ENCODE data around the gene IL10RB. TPM values are rescaled to one million over a fixed set of nuclear protein-coding genes. Genes with fewer than 3 reads are reported as not detected.
A peak's percentile ranks its signal among the peaks of the same experiment; 100 is the strongest.
"Not testable (repeated sequence)": the region's sequence is repeated elsewhere in the genome, so short reads cannot be mapped to it uniquely, and the experiment has no call there.

Gene IL10RB
- total RNA-seq, 1 experiment from 2014 or later: 102 TPM

DNA sequence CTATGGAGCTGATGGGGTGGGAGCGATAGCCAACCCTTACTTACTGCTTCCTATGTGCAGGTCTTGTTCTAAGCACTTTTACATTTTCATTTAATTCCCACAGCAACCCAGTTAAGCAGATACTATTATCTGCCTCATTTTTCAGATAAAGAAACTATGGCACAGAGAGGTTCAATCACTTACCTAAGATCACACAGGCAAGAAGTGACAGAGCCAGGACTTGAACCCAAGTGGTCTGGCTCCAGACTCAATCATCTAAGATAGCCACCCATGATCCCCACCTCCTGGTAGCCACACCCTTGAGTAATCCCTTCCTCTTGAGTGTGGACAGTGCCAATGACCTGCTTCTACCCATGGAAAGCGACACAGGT, 35.5 kb downstream of the IL10RB start:
- DNase-seq (ENCODE audit: low read depth): no peak

DNA sequence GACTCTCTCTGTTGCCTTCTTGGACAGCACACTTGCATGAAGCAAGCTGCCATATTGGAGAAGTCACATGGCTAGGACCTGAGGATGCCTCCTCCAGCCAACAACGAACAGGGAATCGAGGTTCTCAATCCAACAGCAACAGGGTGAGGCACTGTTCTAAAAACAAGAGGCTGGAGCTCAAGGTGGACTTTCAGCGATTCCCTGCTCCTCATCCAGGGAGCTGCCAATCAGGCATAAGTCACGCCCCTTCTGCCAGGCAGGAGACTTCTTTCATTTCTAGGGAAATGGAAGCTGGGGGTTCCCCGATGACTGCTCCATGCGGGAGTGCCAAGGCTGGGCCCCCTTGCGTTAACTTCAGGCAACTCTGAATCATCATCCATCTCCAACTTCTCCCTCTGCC, 35.9 kb downstream of the IL10RB start:
- DNase-seq (ENCODE audit: low read depth): no peak

DNA sequence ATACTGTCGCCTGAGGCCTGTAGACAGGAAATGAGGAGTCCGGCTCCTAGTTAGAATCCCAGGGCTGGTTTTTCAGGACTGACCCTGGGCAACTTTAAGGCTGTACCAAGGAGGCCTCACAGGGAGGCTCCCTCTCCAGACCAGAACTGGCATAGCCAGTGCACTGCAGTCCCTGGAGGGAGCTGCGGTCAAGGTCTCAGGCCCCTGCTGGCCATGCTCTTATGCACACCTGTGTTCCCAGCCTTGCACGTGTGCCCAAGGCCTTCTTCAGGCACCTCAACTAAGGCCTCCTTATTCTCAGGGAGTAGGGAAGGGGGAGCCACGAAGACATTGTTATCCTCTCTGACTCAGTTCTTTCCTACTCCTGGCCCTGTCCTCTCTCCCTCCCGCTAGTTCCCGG, 36.6 kb downstream of the IL10RB start:
- no peak for DNase-seq (ENCODE audit: low read depth)

DNA sequence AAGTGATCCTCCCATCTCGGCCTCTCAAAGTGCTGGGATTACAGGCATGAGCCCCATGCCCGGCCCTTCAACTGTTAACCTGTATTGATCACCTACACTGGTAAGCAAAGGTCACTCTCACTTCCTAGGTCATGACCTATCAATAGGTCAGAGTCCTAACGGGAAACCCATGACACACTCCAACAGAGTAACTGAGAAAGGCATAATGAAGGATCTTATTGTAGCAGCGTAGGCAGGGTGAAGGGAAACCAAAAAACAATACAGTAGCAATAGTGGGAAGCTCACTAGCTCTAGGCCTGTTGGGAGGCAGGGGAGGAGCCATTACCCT, 39.1 kb downstream of the IL10RB start:
- DNase-seq (ENCODE audit: low read depth): no peak

DNA sequence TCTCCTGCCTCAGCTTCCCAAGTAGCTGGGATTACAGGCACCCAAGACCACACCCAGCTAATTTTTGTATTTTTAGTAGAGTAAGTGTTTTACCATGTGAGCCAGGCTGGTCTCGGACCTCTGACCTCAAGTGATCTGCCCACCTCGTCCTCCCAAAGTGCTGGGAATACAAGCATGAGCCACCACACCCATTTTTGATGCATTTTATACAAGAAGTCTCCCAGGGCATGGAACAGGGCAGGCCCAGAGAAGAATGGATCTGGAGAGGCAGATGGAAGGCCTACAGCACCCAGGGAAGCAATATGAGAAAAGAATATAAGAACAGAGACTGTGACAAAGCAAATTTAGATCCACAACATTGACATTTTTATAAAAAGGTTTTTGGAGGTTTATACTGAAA, 39.8 kb downstream of the IL10RB start:
- no peak for DNase-seq (ENCODE audit: low read depth)

DNA sequence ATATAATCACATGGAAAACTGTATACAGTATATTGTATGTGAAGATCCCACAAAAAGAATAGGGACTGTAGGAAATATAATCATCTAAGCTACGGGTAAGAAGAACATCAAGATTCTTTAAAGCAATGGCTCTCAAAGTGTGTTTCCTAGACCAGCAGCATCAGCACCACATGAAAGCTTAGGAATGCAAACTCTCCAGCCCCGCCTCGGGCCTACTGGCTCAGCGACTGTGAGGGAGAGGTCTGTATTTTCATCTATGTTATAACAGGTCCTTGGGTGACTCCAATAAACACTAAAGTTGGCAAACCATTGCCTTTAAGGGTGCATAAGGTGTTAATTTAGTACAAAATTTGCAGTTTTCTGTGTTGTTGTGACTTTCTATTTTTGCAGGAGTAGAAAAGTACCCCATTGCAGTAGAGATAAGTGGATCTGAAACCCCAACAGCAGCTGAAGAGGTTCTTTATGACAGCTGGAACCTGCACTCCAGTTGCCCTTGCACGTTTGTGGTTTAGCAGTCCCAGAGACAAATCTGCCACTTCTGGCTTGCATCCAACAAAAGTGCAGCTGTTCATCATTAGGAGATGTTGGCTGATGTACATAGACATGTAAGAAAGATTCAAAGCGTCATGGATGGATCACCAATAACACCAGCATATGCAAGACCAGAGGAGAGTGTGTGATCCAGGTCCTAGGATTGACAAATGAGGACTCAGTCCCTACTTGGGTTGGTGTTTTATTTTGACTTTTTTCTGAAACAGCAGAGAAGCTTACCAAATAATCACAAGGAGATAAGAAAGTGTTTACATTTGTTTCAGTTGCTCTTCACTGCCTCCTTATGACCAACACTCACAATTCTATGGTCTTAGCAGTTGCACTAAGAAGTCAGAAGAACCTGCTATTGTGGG, 42.7 kb downstream of the IL10RB start:
- DNase-seq (ENCODE audit: low read depth): peak; percentile 35

DNA sequence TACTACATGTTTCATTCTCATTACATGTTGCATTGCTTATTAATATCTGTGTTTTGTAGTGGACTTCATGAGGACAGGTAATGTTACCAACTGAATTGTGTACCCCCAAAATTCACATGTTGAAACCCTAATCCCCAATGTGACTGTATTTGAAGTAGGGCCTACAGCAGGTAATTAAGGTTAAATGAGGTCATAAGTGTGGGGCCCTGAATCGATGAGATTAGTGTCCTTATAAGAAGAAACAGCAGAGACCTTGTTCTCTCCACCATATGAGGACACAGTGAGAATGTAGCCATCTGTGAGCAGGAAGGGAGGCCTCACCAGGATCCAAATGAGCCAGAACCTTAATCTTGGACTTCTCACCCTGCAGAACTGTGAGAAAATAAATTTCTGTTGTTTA, 43.6 kb downstream of the IL10RB start:
- no peak for DNase-seq (ENCODE audit: low read depth)

DNA sequence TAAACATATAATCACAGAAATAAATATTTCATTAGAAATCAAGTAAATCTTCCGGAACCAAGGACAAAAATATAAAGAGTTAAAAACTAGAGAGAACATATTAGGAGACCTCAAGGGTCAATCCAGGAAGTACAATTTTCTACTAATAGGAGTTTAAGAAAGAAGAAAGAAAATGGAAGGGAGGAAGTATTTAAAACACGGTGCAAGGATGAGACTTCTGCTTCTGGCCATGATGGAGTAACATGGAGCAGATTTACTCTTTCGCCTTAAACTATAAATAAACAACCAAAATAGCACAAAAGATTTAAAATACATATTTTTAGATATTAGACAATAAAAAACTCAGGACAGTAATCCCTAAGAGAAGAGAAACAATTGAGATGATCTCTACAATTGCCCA, 46.0 kb downstream of the IL10RB start:
- no peak for DNase-seq (ENCODE audit: low read depth)

DNA sequence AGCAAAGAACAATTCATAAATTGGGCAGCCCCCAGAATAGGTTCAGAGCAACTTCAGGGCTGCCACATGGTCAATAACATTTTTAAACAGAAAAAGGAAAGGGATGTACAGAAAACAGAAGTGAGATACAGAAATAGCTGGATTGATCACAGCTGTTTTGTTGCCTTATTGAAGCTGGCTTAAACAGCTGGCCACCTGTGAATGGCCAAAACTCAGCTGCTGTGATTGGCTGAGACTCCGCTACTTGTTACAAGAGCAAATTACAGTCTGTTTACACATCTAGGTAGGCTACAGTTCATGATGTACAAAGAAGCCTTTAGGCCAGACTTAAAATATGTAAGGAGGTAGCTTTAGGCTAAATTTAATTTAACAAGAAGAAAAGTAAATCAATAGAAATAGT, 47.0 kb downstream of the IL10RB start:
- DNase-seq (ENCODE audit: low read depth): no peak

DNA sequence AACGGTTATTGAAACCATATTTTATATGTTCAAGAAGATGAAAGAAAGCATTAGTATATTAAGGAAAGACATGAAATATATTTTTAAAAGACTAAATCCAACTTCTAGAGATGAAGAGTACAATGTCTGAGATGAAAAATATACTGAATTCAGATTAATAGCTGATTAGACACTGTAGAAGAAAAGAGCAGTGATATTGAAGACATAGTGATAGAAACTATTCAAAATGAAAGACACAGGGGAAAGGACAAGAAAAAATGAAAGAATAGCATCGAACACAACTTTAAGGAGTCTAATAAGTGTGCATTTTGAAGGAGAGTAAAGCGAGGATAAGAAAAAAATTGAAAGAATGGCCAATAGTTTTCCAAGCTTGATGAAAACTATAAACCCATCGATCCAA, 47.4 kb downstream of the IL10RB start:
- no peak for DNase-seq (ENCODE audit: low read depth)

DNA sequence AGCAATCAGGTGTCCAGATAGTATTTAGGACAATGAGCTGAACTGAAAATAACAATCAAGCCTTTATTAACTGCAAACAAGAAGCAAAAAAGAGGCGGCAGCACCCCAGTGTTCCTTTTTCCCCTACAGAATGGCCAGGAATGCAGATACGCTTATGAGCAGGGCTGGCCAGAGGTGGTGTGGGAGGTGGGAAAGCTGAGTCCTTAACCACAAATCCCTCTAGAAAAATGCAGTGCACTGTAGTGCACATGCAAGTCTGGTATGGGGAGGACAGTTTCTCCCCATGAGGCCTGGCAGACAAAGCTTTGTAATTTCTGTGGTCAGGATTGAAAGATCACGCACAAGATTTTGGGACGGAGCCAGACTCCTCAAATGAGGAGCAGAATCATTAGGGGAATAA, 47.9 kb downstream of the IL10RB start:
- DNase-seq (ENCODE audit: low read depth): peak; percentile 79

DNA sequence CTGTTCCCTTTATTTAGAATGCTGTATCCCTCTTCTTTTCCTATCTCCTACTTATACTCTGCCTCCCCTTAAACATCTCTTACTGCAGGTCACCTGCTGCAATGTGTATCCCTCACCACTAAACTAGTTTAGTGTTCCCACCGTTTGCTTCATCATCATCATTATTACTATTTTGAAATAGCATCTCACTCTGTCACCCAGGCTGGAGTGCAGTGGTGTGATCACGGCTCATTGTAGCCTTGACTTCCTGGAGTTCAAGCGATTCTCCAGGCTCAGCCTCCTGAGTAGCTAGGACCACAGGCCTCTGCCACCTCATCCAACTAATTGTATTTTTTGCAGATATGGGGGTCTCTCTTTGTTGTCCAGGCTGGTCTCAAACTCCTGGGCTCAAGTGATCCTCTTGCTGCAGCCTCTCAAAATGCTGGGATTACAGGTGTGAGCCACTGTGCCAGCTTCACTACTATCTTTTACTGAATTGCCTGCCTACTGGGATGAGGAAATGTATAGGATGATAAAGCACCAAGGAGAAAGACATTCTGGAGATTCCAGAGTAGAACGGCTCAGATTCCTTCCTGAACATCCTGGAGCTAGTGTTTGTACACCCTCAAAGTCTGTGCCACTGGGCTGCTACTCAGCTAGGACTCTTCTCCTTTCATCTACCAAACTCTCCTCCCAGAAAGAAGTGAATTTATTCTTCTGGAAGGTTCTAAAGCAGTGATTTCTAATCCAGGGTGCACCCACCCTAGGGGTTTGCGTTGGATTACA, 50.0 kb downstream of the IL10RB start:
- no peak for DNase-seq (ENCODE audit: low read depth)

DNA sequence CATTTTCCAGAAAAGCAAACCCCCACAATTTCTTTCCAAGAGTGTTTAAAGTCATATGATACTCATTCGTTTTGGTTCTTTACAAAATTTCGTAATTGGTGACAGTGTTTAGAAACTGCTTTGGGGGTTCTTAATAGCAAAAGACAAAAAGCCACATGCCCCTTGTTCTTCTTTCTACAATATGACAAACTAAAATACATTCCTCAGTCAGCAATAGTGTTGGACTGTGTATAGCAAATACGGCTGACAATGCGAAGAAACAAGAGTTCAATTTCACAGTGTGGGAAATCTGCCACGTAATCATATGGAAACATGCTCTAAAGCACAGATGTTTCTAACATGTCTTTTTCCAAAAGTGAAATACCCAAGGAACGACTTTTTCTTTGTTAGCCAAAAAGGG, 51.0 kb downstream of the IL10RB start:
- DNase-seq (ENCODE audit: low read depth): no peak

DNA sequence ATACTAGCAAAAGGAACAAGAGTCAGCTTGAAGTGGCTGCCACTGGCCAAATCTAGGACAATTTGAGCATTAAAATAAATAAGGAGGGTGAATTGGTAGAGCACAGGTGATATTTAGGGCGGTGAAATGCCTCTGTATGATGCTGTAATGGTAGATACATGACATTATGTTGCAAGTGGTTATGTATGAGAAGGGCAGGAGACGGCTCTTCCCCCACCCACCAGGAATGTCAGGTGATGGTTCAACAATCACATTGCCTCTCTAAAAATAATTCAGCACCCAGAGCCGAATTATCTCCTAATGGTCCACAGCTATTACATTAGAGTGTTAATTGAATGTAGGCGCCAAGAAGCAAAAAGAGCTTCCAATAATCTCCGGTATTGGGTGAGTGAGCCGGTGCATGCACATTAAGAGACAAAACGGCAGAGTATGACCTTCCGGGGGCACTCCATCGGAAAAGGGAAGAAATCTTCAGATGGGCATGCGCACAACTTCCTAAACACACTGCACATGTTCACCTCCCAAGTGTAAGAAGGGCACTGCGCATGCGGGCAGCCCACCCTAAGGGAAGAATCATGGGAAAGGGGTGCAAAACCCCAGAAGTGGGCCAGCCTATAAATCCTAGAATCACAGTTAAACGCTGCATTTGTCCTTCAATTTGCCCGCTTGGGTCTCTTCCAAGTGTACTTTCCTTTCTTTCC, 51.8 kb downstream of the IL10RB start:
- DNase-seq (ENCODE audit: low read depth): no peak

DNA sequence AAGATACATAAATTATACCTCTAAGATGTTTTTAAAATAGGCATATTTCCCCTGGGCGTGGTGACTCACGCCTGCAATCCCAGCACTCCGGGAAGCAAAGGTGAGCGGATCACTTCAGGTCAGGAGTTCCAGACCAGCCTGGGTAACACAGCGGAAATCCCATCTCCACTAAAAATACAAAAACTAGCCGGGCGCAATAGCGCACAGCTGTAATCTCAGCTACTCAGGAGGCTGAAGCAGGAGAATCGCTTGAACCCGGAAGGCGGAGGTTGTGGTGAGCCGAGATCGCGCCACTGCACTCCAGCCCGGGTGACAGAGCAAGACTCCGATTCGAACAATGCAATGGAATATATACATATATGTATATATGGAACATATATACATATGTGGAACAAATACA, 54.8 kb downstream of the IL10RB start:
- not testable (repeated sequence) for DNase-seq (ENCODE audit: low read depth)

DNA sequence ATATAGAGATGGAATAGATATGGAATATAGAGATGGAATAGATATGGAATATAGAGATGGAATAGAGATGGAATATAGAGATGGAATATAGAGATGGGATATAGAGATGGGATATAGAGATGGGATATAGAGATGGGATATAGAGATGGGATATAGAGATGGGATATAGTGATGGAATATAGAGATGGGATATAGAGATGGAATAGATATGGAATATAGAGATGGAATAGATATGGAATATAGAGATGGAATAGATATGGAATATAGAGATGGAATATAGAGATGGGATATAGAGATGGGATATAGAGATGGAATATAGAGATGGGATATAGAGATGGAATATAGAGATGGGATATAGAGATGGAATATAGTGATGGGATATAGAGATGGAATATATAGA, 57.4 kb downstream of the IL10RB start:
- DNase-seq (ENCODE audit: low read depth): not testable (repeated sequence)

DNA sequence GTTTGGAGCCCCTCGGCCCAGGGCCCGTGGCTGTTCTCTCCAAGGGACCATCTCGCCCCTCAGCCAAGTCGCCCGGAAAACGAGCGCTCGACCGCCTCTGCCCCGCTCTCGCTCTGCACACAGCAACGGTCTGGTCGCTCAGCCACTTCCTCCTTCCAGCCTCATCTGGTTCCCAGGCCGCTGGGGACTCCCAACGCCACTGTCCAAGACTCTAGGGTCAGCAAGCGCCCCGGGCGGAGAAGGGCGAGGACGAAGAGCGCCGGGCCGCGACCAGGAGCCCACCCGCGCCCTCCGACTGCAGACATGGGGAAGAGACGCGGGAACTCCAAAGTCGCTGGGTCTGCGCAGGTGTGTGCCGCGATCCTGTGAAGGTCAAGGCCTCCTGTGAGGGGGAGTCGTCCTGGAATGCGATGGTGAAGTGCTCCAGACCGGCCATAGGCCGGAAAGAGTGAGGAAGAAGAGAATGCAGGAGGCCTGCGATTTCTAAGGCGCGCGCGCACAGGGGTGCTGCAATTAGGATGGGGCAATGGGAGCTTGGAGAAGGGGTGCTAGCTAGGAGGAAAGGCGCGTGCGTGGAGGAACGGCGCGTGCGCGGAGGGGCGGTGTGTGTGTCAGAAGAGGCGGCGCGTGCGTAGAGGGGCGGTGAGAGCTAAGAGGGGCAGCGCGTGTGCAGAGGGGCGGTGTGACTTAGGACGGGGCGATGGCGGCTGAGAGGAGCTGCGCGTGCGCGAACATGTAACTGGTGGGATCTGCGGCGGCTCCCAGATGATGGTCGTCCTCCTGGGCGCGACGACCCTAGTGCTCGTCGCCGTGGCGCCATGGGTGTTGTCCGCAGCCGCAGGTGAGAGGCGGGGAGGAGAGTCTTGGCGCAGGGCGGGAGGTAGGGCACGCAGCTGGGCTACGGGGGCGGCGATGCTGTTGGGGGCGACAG, 58.4 kb downstream of the IL10RB start, which contains the start of gene IFNAR1:
Gene IFNAR1 (plus strand): TSS at position 680 of the 931 bp plus-strand sequence. CDS start 86 bp downstream, at position 766.
- DNase-seq (ENCODE audit: low read depth): peak; percentile 99

DNA sequence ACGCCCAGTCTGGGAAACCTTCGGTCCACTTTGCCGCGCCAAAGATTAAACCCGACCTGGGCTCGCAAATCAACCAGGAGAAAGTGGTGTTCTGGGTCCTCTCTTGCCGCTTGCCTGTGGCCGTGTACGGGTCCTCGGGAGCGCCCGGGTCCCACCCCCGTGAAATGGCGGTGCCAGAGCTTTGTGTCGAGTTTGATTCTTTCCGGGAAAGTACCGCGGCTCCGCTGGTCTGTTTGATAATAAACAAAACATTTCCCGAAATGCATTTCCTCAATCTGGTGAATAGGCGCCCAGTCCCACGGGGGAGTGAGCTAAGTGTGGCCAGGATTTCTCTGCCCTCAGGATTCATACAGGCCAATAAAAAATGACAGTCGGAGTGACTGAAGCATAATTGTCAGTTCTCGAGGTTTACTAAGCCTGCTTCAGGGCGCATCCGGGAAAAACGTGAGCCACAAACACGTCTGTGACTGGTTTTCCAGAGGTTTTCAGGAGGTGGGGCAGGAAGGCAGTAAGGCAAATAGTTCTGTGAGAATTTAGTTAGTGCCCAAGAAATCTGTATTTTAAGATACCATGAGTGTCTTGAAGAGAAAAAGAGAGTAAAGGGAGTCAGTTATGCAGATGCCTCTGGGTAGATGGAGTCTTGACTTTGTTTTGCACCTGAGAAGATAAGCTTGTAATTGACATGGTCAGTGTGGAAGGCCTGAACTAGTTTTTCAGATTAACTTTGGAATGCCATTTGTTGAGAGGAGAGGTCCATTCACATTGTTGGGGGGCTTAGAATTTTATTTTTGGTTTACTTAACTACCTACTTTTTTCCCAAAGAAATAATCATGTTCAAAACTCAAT, 59.3 kb downstream of the IL10RB start:
- DNase-seq (ENCODE audit: low read depth): peak; percentile 90

DNA sequence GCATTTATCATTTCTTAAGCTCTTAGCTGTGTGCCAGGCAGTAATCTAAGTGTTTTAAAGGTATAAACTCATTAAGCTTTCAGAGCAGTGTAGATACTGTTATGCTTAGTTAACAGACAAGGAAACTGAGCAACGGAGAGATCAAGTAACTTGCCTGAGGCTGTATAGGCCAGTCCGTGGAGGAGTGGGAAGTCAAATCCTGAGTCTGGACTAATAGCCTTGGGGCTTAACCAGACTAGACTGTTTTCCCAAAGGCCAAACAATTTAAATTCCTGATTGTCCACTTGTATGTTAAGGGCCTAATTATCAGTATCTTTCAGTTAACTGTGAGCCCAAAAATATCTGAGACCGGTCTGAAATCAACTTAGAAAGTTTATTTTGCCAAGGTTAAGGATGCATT, 61.2 kb downstream of the IL10RB start:
- no peak for DNase-seq (ENCODE audit: low read depth)

DNA sequence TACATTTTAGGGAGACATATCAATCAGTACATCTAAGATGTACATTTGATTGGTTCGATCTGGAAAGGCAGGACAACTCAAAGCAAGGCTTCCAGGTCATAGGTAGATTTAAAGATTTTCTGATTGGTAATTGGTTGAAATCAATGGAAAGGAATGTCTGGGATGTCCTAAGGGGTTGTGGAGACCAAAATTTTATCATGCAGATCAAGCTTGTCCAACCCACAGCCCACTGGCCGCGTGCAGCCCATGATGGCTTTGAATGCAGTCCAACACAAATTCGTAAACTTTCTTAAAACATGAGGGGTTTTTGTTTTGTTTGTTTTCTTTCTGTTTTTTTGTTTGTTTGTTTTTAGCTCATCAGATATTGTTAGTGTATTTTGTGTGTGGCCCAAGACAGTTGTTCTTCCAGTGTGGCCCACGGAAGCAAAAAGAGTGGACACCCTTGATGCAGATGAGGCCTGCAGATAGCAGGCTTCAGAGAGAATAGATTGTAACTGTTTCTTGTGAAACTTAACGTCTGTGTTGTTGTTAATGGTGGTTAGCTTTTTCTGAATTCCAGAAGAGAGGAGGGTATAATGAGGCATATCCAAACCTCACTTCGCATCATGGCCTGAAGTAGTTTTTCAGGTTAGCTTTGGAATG, 61.7 kb downstream of the IL10RB start:
- DNase-seq (ENCODE audit: low read depth): no peak

All from M059J (cell line).